ENCODE data around the gene GALNT12.

Gene GALNT12

GRCh38 chr9:98882569-98882923, 75.1 kb downstream of the GALNT12 start:
- DNase-seq = no peak

GRCh38 chr9:98883276-98883675, 75.8 kb downstream of the GALNT12 start:
- no peak for DNase-seq

- DNase-seq = no peak
Measured at GRCh38 chr9:98884849-98885248, 77.4 kb downstream of the GALNT12 start.

GRCh38 chr9:98885575-98886295, 78.3 kb downstream of the GALNT12 start:
- no peak for DNase-seq

GRCh38 chr9:98886691-98887229, 79.3 kb downstream of the GALNT12 start:
- DNase-seq = no peak

- no peak for DNase-seq
Measured at GRCh38 chr9:98887918-98888510, 80.5 kb downstream of the GALNT12 start.

- DNase-seq = no peak
Measured at GRCh38 chr9:98888801-98889421, 81.4 kb downstream of the GALNT12 start.

- no peak for DNase-seq
Measured at GRCh38 chr9:98890256-98890655, 82.8 kb downstream of the GALNT12 start.

GRCh38 chr9:98892288-98892687, 84.8 kb downstream of the GALNT12 start:
- DNase-seq = no peak

GRCh38 chr9:98892690-98893089, 85.2 kb downstream of the GALNT12 start:
- no peak for DNase-seq

- DNase-seq = no peak
Measured at GRCh38 chr9:98894171-98894570, 86.7 kb downstream of the GALNT12 start.

GRCh38 chr9:98894761-98895160, 87.3 kb downstream of the GALNT12 start:
- DNase-seq = no peak

- DNase-seq = no peak
Measured at GRCh38 chr9:98896632-98897031, 89.2 kb downstream of the GALNT12 start.

GRCh38 chr9:98897745-98898144, 90.3 kb downstream of the GALNT12 start:
- DNase-seq = no peak

GRCh38 chr9:98899408-98900056, 92.1 kb downstream of the GALNT12 start:
- no peak for DNase-seq
